SU-DHL-6 (cell line): ENCODE data around the gene BMPR1B.

Experiments used
- EZH2phosphoT487 ChIP-seq: fragments of 200-600 bp; sonication (generic), shearing (Covaris generic); conservative IDR thresholded peaks from 2 replicates; pipeline ENCODE4 v1.6.1; 2018; ENCODE audit warnings: mild to moderate bottlenecking, antibody characterized with exemption, low read length, moderate library complexity, mixed read lengths
- TF ChIP-seq, protein P1 (sequence below): fragments of 200-600 bp; sonication (generic); IDR thresholded peaks from one replicate; pipeline ENCODE4 v1.5.1; 2017; ENCODE audit warnings: antibody characterized with exemption, mild to moderate bottlenecking, low read length, moderate library complexity; ENCODE audit not compliant: insufficient read depth, poor library complexity, severe bottlenecking

DNA sequence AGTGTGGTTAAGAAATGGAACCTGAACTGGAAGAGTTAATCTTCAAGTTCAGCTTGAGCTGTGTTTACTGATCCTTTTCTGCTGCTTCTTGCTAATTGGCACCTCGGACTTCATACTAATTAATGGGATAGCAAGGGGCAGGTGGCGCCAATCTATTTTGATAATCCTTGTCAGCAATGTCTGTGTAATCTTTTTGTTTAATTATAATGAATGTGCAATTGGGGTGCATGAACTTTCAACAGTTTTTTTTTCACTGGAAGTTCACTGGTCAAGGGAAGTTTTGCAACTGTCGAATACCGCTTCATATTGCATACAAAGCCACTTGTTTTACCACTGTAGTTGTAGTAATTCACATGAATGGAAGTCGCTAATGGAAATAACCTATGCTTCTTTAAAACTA is 261.0 kb downstream of the BMPR1B start:
- TF ChIP-seq, protein P1, sequence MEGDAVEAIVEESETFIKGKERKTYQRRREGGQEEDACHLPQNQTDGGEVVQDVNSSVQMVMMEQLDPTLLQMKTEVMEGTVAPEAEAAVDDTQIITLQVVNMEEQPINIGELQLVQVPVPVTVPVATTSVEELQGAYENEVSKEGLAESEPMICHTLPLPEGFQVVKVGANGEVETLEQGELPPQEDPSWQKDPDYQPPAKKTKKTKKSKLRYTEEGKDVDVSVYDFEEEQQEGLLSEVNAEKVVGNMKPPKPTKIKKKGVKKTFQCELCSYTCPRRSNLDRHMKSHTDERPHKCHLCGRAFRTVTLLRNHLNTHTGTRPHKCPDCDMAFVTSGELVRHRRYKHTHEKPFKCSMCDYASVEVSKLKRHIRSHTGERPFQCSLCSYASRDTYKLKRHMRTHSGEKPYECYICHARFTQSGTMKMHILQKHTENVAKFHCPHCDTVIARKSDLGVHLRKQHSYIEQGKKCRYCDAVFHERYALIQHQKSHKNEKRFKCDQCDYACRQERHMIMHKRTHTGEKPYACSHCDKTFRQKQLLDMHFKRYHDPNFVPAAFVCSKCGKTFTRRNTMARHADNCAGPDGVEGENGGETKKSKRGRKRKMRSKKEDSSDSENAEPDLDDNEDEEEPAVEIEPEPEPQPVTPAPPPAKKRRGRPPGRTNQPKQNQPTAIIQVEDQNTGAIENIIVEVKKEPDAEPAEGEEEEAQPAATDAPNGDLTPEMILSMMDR, result no peak
- TF ChIP-seq EZH2phosphoT487, result no peak
